DOHH2 (cell line): ENCODE data around the gene AFDN.

ENCODE experiments used
- H3F3A ChIP-seq: fragments of 200-600 bp; sonication (generic), shearing (Covaris generic); 2 replicates; pipeline ENCODE4 v1.6.0; 2016; ENCODE audit warnings: antibody characterized with exemption, mild to moderate bottlenecking; ENCODE audit not compliant: control insufficient read depth, insufficient read depth
- H3K27ac ChIP-seq: fragments of 200-600 bp; sonication (generic); 2 replicates; pipeline ENCODE4 v1.5.1; 2014; ENCODE audit warnings: low read depth, mild to moderate bottlenecking, low read length, moderate library complexity
- H3K27me3 ChIP-seq: fragments of 200-600 bp; sonication (generic); 2 replicates; pipeline ENCODE4 v1.6.1; 2014; ENCODE audit warnings: mild to moderate bottlenecking, low read length, mixed read lengths; ENCODE audit not compliant: control insufficient read depth
- H3K36me3 ChIP-seq: fragments of 200-600 bp; sonication (generic); 2 replicates; pipeline ENCODE4 v1.6.1; 2014; ENCODE audit warnings: mild to moderate bottlenecking, low read length, moderate library complexity, mixed read lengths; ENCODE audit not compliant: control insufficient read depth
- H3K4me1 ChIP-seq: fragments of 200-600 bp; sonication (generic); 2 replicates; pipeline ENCODE4 v1.6.1; 2014; ENCODE audit warnings: mild to moderate bottlenecking, low read length, mixed read lengths; ENCODE audit not compliant: control insufficient read depth
- H3K4me2 ChIP-seq: fragments of 200-600 bp; sonication (generic); 2 replicates; pipeline ENCODE4 v1.6.0; 2014; ENCODE audit warnings: mild to moderate bottlenecking, low read length, moderate library complexity
- H3K4me3 ChIP-seq: fragments of 200-600 bp; sonication (generic); 2 replicates; pipeline ENCODE4 v1.5.1; 2014; ENCODE audit warnings: mild to moderate bottlenecking, low read length, mixed read lengths
- H3K79me2 ChIP-seq: fragments of 200-600 bp; sonication (generic); 2 replicates; pipeline ENCODE4 v1.6.1; 2014; ENCODE audit warnings: mild to moderate bottlenecking, low read length, mixed read lengths; ENCODE audit not compliant: control insufficient read depth
- H3K9me2 ChIP-seq: fragments of 200-600 bp; sonication (generic); replicated peaks from 2 replicates; pipeline ENCODE4 v1.6.1; 2014; ENCODE audit warnings: mild to moderate bottlenecking, low read length, mixed read lengths; ENCODE audit not compliant: control insufficient read depth
- H3K9me3 ChIP-seq: fragments of 200-600 bp; sonication (generic); 2 replicates; pipeline ENCODE4 v1.6.1; 2014; ENCODE audit warnings: antibody characterized with exemption, low read length, mixed read lengths; ENCODE audit not compliant: control insufficient read depth, insufficient read depth
- H4K20me1 ChIP-seq: fragments of 200-600 bp; sonication (generic); 2 replicates; pipeline ENCODE4 v1.6.0; 2014; ENCODE audit warnings: low read depth, mild to moderate bottlenecking, antibody characterized with exemption, low read length, moderate library complexity; ENCODE audit not compliant: control insufficient read depth, insufficient read depth
- CTCF ChIP-seq: fragments of 200-600 bp; sonication (generic); IDR thresholded peaks from one replicate; pipeline ENCODE4 v1.5.1; 2014; ENCODE audit warnings: antibody characterized with exemption, mild to moderate bottlenecking, low read depth, low read length; ENCODE audit not compliant: poor library complexity, severe bottlenecking
- EZH2phosphoT487 ChIP-seq: fragments of 200-600 bp; sonication (generic); IDR thresholded peaks from 2 replicates; pipeline ENCODE4 v1.6.1; 2017; ENCODE audit warnings: borderline replicate concordance, mild to moderate bottlenecking, antibody characterized with exemption, low read length, moderate library complexity, mixed read lengths

AFDN gene

GRCh38 chr6:167933290-167933689 is 106.6 kb downstream of the AFDN start:
- H3F3A ChIP-seq: no peaks in the 10 kb centered on the region
- H3K79me2 ChIP-seq: no peaks in the 10 kb centered on the region
- no peak overlapping the region for H3K27ac ChIP-seq
- H3K9me2 ChIP-seq: no peaks in the 10 kb centered on the region
- TF ChIP-seq EZH2phosphoT487: no peak
- TF ChIP-seq CTCF: no peak
- no peaks in the 10 kb centered on the region for H3K36me3 ChIP-seq
- H3K9me3 ChIP-seq: no peaks in the 10 kb centered on the region
- H3K4me3 ChIP-seq: no peak overlapping the region
- no peaks in the 10 kb centered on the region for H3K27me3 ChIP-seq
- no peaks in the 10 kb centered on the region for H3K4me1 ChIP-seq
- H4K20me1 ChIP-seq: no peaks in the 10 kb centered on the region
- no peak overlapping the region for H3K4me2 ChIP-seq

- Histone ChIP-seq H3K4me2 (no peak overlapping the region), H3K27me3 (no peaks in the 10 kb centered on the region), H3K9me3 (no peaks in the 10 kb centered on the region), H4K20me1 (no peaks in the 10 kb centered on the region), H3F3A (no peaks in the 10 kb centered on the region), H3K79me2 (no peaks in the 10 kb centered on the region), H3K4me3 (no peak overlapping the region), H3K4me1 (no peaks in the 10 kb centered on the region), H3K36me3 (no peaks in the 10 kb centered on the region), H3K27ac (no peak overlapping the region), H3K9me2 (no peaks in the 10 kb centered on the region)
- TF ChIP-seq CTCF (no peak), EZH2phosphoT487 (no peak)
Observed at GRCh38 chr6:167933847-167934246, 107.1 kb downstream of the AFDN start.

- no peaks in the 10 kb centered on the region for H3K9me2 ChIP-seq
- no peaks in the 10 kb centered on the region for H3F3A ChIP-seq
- H4K20me1 ChIP-seq: no peaks in the 10 kb centered on the region
- H3K4me3 ChIP-seq: no peak overlapping the region
- H3K4me2 ChIP-seq: no peak overlapping the region
- no peak for TF ChIP-seq CTCF
- no peak for TF ChIP-seq EZH2phosphoT487
- H3K9me3 ChIP-seq: no peaks in the 10 kb centered on the region
- H3K79me2 ChIP-seq: no peaks in the 10 kb centered on the region
- H3K27ac ChIP-seq: no peak overlapping the region
- no peaks in the 10 kb centered on the region for H3K36me3 ChIP-seq
- no peaks in the 10 kb centered on the region for H3K4me1 ChIP-seq
- H3K27me3 ChIP-seq: no peaks in the 10 kb centered on the region
Observed at GRCh38 chr6:167934426-167934864, 107.7 kb downstream of the AFDN start.

- no peaks in the 10 kb centered on the region for H3K9me3 ChIP-seq
- no peak overlapping the region for H3K4me2 ChIP-seq
- no peak overlapping the region for H3K4me3 ChIP-seq
- TF ChIP-seq EZH2phosphoT487 (no peak), CTCF (no peak)
- H3K9me2 ChIP-seq: no peaks in the 10 kb centered on the region
- no peaks in the 10 kb centered on the region for H3K79me2 ChIP-seq
- no peak overlapping the region for H3K27ac ChIP-seq
- H3K27me3 ChIP-seq: no peaks in the 10 kb centered on the region
- H3F3A ChIP-seq: no peaks in the 10 kb centered on the region
- no peaks in the 10 kb centered on the region for H4K20me1 ChIP-seq
- no peaks in the 10 kb centered on the region for H3K36me3 ChIP-seq
- no peaks in the 10 kb centered on the region for H3K4me1 ChIP-seq
Observed at GRCh38 chr6:167936051-167936450, 109.3 kb downstream of the AFDN start.
